KMS-11 (cell line): ENCODE data around the gene SSBP3.

Experiments used
- H2AFZ ChIP-seq: fragments of 200-600 bp; sonication (generic); 2 replicates; pipeline ENCODE4 v1.6.1; 2016; ENCODE audit warnings: antibody characterized with exemption, mixed run types, low read depth
- H3K27ac ChIP-seq: fragments of 200-600 bp; sonication (generic); 2 replicates; pipeline ENCODE4 v1.6.1; 2016; ENCODE audit warnings: mild to moderate bottlenecking, mixed run types
- H3K27me3 ChIP-seq: fragments of 200-600 bp; sonication (generic); 2 replicates; pipeline ENCODE4 v1.6.1; 2017; ENCODE audit warnings: mild to moderate bottlenecking, low read depth, mixed run types, moderate library complexity; ENCODE audit not compliant: insufficient read depth
- H3K36me3 ChIP-seq: fragments of 200-600 bp; sonication (generic); 2 replicates; pipeline ENCODE4 v1.6.1; 2017; ENCODE audit warnings: mild to moderate bottlenecking, mixed run types; ENCODE audit not compliant: insufficient read depth
- H3K4me1 ChIP-seq: fragments of 200-600 bp; sonication (generic); 2 replicates; pipeline ENCODE4 v1.6.1; 2016; ENCODE audit warnings: mild to moderate bottlenecking, low read depth, mixed run types; ENCODE audit not compliant: poor library complexity, severe bottlenecking
- H3K4me2 ChIP-seq: fragments of 200-600 bp; sonication (generic); 2 replicates; pipeline ENCODE4 v1.7.0; 2016; ENCODE audit warnings: mild to moderate bottlenecking, mixed run types
- H3K4me3 ChIP-seq: fragments of 200-600 bp; sonication (generic); IDR thresholded peaks from 2 replicates; pipeline ENCODE4 v1.6.1; 2017; ENCODE audit warnings: low read depth, low read length, mixed read lengths; ENCODE audit not compliant: insufficient read depth
- H3K79me2 ChIP-seq: fragments of 200-600 bp; sonication (generic); 2 replicates; pipeline ENCODE4 v1.6.1; 2016; ENCODE audit warnings: low read depth, mixed run types; ENCODE audit not compliant: insufficient read depth
- H3K9ac ChIP-seq: fragments of 200-600 bp; sonication (generic); 2 replicates; pipeline ENCODE4 v1.6.1; 2016; ENCODE audit warnings: mild to moderate bottlenecking, mixed run types
- H4K20me1 ChIP-seq: fragments of 200-600 bp; sonication (generic); 2 replicates; pipeline ENCODE4 v1.6.1; 2016; ENCODE audit warnings: mild to moderate bottlenecking, mixed run types; ENCODE audit not compliant: insufficient read depth
- TF ChIP-seq, protein P1 (sequence below): fragments of 200-600 bp; sonication (generic); conservative IDR thresholded peaks from 2 replicates; pipeline ENCODE4 v1.6.1; 2017; ENCODE audit warnings: low read depth, mild to moderate bottlenecking, antibody characterized with exemption, low read length, moderate library complexity, mixed read lengths

Gene SSBP3

DNA sequence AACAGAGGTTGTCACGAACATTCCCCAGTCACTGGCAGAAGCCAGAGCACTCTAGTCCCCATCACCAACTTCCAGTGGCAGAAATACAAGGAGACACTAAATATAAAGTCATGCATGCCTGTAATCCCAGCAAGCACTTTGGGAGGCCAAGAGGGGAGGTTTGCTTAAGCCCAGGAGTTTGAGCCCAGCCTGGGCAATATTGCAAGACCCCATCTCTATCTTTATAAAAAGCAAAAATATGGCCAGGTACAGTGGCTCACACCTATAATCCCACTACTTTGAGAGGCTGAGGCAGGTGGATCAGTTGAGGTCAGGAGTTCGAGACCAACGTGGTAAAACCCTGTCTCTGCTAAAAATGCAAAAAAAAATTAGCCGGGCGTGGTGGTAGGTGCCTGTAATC lies 212.7 kb downstream of the SSBP3 start:
- TF ChIP-seq, protein P1, sequence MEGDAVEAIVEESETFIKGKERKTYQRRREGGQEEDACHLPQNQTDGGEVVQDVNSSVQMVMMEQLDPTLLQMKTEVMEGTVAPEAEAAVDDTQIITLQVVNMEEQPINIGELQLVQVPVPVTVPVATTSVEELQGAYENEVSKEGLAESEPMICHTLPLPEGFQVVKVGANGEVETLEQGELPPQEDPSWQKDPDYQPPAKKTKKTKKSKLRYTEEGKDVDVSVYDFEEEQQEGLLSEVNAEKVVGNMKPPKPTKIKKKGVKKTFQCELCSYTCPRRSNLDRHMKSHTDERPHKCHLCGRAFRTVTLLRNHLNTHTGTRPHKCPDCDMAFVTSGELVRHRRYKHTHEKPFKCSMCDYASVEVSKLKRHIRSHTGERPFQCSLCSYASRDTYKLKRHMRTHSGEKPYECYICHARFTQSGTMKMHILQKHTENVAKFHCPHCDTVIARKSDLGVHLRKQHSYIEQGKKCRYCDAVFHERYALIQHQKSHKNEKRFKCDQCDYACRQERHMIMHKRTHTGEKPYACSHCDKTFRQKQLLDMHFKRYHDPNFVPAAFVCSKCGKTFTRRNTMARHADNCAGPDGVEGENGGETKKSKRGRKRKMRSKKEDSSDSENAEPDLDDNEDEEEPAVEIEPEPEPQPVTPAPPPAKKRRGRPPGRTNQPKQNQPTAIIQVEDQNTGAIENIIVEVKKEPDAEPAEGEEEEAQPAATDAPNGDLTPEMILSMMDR: no peak
- Histone ChIP-seq H3K9ac (no peak overlapping the region), H3K27me3 (no peaks in the 10 kb centered on the region), H3K4me1 (no peaks in the 10 kb centered on the region), H3K4me3 (no peak overlapping the region), H3K79me2 (no peaks in the 10 kb centered on the region), H2AFZ (no peak overlapping the region), H3K27ac (no peak overlapping the region), H3K4me2 (no peak overlapping the region), H4K20me1 (no peaks in the 10 kb centered on the region), H3K36me3 (no peaks in the 10 kb centered on the region)

DNA sequence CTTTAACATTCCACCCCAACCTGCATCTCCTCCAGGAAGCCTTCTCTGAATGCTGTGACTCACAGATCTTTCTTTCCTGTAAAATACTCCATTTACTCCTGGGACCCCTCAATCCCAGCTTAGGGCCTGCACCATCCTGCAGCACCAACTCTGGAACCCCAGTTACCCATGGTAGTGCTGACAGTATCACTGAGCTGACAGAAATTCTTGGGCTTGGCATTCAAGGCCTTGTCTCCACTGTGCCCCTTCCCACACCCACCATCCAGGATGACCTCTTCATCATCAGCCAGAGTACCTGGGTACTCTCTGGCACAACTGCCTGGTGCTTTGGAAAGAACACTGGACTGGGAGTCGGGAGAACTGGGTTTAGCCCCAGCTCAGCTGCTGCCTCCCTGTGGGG lies 214.7 kb downstream of the SSBP3 start:
- no peak overlapping the region for H3K4me3 ChIP-seq
- H2AFZ ChIP-seq: no peak overlapping the region
- H3K9ac ChIP-seq: no peak overlapping the region
- no peaks in the 10 kb centered on the region for H4K20me1 ChIP-seq
- H3K27me3 ChIP-seq: no peaks in the 10 kb centered on the region
- H3K27ac ChIP-seq: no peak overlapping the region
- no peaks in the 10 kb centered on the region for H3K36me3 ChIP-seq
- no peaks in the 10 kb centered on the region for H3K4me1 ChIP-seq
- TF ChIP-seq, protein P1: no peak
- no peaks in the 10 kb centered on the region for H3K79me2 ChIP-seq
- H3K4me2 ChIP-seq: no peak overlapping the region

DNA sequence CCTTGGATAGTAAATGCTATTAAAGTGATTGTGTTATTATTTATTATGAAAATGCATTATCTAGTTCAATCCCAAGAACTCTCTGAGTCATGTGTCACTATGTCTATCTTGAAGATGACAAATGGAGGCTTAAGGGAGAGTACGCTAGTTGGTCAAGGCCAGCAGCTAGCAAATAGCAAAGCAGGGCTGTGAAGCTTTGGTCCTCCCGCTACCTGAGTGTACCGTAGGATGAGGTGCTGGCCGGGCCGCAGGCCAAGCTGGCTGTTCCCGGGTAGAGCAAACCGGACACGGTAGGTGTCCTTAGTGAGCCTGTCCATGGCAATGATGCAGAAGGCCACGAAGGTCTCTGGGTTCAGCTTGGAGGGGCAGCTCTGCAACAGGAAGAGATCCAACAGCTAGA lies 215.7 kb downstream of the SSBP3 start:
- H3K27ac ChIP-seq: no peak overlapping the region
- no peak overlapping the region for H2AFZ ChIP-seq
- no peaks in the 10 kb centered on the region for H3K27me3 ChIP-seq
- no peak overlapping the region for H3K4me3 ChIP-seq
- H4K20me1 ChIP-seq: no peaks in the 10 kb centered on the region
- H3K4me1 ChIP-seq: no peaks in the 10 kb centered on the region
- H3K79me2 ChIP-seq: no peaks in the 10 kb centered on the region
- H3K36me3 ChIP-seq: no peaks in the 10 kb centered on the region
- H3K9ac ChIP-seq: no peak overlapping the region
- H3K4me2 ChIP-seq: no peak overlapping the region
- TF ChIP-seq, protein P1: no peak

DNA sequence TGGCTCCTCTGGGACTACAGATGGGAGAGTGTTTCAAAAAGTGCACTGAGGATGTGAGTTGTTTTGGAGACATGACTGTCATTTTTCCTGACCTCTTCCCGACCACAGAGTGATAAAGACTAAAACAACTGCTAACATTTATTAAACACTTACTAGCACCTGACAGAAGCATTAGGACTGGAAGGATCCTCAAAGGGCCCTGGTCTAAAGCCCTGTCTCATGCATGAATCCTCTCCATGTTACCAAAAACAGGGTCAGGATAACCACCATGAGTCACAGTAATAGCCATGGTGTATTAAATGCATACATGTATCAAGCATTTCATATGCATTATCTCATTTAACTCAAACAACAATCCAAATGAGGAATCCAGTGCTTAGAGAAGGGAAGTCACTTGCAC lies 217.9 kb downstream of the SSBP3 start:
- Histone ChIP-seq H3K4me1 (no peaks in the 10 kb centered on the region), H3K27me3 (no peaks in the 10 kb centered on the region), H3K4me3 (no peak overlapping the region), H4K20me1 (no peaks in the 10 kb centered on the region), H3K79me2 (no peaks in the 10 kb centered on the region), H2AFZ (no peak overlapping the region), H3K9ac (no peak overlapping the region), H3K4me2 (no peak overlapping the region), H3K36me3 (no peaks in the 10 kb centered on the region), H3K27ac (no peak overlapping the region)
- TF ChIP-seq, protein P1: no peak

DNA sequence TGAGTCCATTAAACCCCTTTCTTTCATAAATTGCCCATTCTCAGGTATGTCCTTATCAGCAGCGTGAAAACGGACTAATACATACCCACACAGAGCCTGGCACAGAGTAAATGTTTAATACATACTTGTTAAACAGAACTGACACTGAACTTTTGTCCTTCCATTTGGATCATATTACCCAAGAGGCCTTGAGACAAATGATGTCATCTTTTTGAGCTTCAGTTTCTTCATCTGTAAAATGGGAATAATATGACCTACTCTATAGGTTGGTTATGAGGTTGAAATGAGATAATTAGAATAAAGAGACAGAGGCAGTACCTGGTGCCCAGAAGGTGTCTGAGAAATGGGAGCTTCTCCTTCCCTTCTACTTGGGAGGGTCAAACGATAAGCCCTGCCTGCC lies 220.1 kb downstream of the SSBP3 start:
- H3K9ac ChIP-seq: no peak overlapping the region
- no peaks in the 10 kb centered on the region for H3K79me2 ChIP-seq
- H4K20me1 ChIP-seq: no peaks in the 10 kb centered on the region
- no peak overlapping the region for H3K27ac ChIP-seq
- no peak overlapping the region for H2AFZ ChIP-seq
- TF ChIP-seq, protein P1: no peak
- H3K36me3 ChIP-seq: no peaks in the 10 kb centered on the region
- no peaks in the 10 kb centered on the region for H3K27me3 ChIP-seq
- H3K4me2 ChIP-seq: no peak overlapping the region
- H3K4me1 ChIP-seq: no peaks in the 10 kb centered on the region
- no peak overlapping the region for H3K4me3 ChIP-seq
